ENCODE measurements around the gene DYNC1LI1. TPM values are rescaled to one million over a fixed set of nuclear protein-coding genes. Genes with fewer than 3 reads are reported as not detected.

Gene DYNC1LI1
- polyA plus RNA-seq, 2 of the 4 experiments (the other 2 are of a cell fraction): 42.0 to 66.9 TPM

DNA sequence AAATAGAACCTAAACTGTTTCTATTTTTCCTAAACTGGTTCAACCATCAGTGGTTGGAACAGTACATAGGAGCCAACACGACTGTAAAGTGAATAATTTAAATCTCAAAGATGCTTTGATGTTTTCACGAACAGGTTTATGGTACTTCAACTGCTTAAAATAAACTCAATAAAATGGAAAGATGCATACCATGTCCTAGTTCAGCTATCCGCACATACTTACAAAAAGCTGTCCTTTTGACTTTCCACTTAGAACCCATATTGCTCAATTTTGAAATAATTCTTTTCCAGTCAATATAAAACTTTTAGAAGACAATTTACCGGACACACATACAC, 68.9 kb downstream of the DYNC1LI1 start:
- ChIA-PET POLR2A (interaction anchor here (1.2 to 1.7 kb wide), 2 partner anchors 68 to 69 kb away, joined by 3 to 5 read pairs; partner anchors contain the start of gene DYNC1LI1), CTCF (interaction anchor here (0.9 to 1.6 kb wide), 4 partner anchors 8 to 324 kb away, joined by 3 to 4 read pairs (median 3); no protein-coding TSS in a partner anchor)
- peak overlapping the region; percentile 88 for H3K4me3 ChIP-seq
- 18% methylated on average over 4 of the region's 4 CpGs for WGBS (ENCODE audit: missing lambda C conversion rate)
- TF ChIP-seq EHF (CRISPR knock-in tag; IDR thresholded peaks at IDR 0.05) (no peak), FOXS1 (CRISPR knock-in tag; IDR thresholded peaks at IDR 0.05) (no peak), RCOR1 (IDR thresholded peaks at IDR 0.05; ENCODE audit: low read depth, low read length) (no peak), EP300 (IDR thresholded peaks at IDR 0.05) (no peak), ZC3H11A (IDR thresholded peaks at IDR 0.05) (no peak), EHMT2 (IDR thresholded peaks at IDR 0.05; ENCODE audit: low read depth) (no peak), CBX2 (IDR thresholded peaks at IDR 0.05; ENCODE audit: borderline replicate concordance, low read depth) (no peak), MAZ (IDR thresholded peaks at IDR 0.05; ENCODE audit: borderline replicate concordance, low read depth, low read length) (no peak), HOXB13 (CRISPR knock-in tag; IDR thresholded peaks at IDR 0.05; ENCODE audit: low read depth) (no peak), NR3C1 (IDR thresholded peaks at IDR 0.05) (no peak), RARB (CRISPR knock-in tag; IDR thresholded peaks at IDR 0.05) (no peak), FOSB (CRISPR knock-in tag; IDR thresholded peaks at IDR 0.05) (no peak), JUNB (IDR thresholded peaks at IDR 0.05) (no peak)
- H3K27ac ChIP-seq: peak overlapping the region; percentile 88 to 94
- DNase-seq (ENCODE audit: low read depth in 1 of 2, low spot score in 1 of 2): no peak
- peak in 1 of 2 experiments; percentile 6; a peak in 1 of 6 replicates for ATAC-seq
- H3K4me1 ChIP-seq: peaks cover 15% of the 10 kb centered on the region; the same call in 2 of the 3 replicates
- peak overlapping the region; percentile 97 for H3K4me2 ChIP-seq
- H3K9me3 ChIP-seq: no peaks in the 10 kb centered on the region
- no peak for FAIRE-seq

DNA sequence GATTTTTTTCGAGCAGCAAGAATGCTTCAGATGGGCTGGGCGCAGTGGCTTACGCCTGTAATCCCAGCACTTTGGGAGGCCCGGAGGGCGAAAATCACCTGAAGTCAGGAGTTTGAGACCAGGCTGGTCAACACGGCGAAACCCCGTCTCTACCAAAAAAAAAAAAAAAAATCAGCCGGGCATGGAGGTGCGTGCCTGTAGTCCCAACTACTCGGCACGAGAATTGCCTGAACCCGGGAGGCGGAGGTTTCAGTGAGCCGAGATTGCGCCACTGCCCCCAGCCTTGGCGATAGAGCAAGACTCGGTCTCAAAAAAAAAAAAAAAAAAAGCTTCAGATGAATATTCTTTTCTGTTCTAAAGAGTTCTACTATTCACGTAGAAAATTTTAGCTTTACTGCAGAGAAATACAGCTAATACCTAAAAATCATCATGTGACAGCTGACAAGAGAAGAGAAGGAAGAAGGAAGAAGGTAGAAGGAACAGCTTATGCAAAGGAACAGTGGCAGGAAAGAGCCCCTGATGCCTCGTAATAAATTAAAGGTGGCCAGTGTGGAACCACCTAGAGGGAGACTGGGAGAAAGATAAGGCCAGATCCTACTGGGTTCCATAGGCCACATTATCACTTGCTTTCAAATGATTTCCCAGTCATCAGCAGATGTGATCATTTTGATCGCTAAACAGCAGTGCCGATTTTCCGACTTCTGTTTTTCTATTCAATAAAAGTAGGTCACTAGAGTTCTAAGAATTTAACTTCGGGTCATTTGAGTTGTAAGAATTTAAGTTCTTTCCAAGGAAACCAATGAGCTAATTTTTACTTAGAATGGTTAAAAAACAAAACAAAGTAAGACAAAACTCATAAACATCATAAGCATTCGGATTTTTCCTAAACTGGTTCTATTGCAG, 69.5 kb downstream of the DYNC1LI1 start:
- Histone ChIP-seq H3K27ac (no peak overlapping the region; a peak in 1 of 6 replicates), H3K4me1 (peaks cover 15% of the 10 kb centered on the region; the same call in 2 of the 3 replicates), H3K9me3 (no peaks in the 10 kb centered on the region), H3K4me3 (peak overlapping the region; percentile 88), H3K4me2 (peak overlapping the region; percentile 97)
- POLR2A ChIA-PET: interaction anchor here (1.2 kb wide), 1 partner anchor 69 kb away, joined by 3 read pairs; the partner anchor contains the start of gene DYNC1LI1
- no peak for TF ChIP-seq HOXA7 (CRISPR knock-in tag; IDR thresholded peaks at IDR 0.05)
- TF ChIP-seq, protein P1, sequence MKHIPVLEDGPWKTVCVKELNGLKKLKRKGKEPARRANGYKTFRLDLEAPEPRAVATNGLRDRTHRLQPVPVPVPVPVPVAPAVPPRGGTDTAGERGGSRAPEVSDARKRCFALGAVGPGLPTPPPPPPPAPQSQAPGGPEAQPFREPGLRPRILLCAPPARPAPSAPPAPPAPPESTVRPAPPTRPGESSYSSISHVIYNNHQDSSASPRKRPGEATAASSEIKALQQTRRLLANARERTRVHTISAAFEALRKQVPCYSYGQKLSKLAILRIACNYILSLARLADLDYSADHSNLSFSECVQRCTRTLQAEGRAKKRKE (CRISPR knock-in tag; IDR thresholded peaks at IDR 0.05; ENCODE audit: low read depth): no peak
- TF ChIP-seq HOXB5 (CRISPR knock-in tag; IDR thresholded peaks at IDR 0.05): no peak
- no peak for TF ChIP-seq RCOR1 (IDR thresholded peaks at IDR 0.05; ENCODE audit: low read depth, low read length)
- TF ChIP-seq ZSCAN20 (CRISPR knock-in tag; IDR thresholded peaks at IDR 0.05): no peak
- no peak for TF ChIP-seq TFCP2L1 (CRISPR knock-in tag; IDR thresholded peaks at IDR 0.05)
- TF ChIP-seq, protein P2, sequence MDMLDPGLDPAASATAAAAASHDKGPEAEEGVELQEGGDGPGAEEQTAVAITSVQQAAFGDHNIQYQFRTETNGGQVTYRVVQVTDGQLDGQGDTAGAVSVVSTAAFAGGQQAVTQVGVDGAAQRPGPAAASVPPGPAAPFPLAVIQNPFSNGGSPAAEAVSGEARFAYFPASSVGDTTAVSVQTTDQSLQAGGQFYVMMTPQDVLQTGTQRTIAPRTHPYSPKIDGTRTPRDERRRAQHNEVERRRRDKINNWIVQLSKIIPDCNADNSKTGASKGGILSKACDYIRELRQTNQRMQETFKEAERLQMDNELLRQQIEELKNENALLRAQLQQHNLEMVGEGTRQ (IDR thresholded peaks at IDR 0.05): no peak
- no peak for TF ChIP-seq ZNF302 (CRISPR knock-in tag; IDR thresholded peaks at IDR 0.05)
- TF ChIP-seq FOSL2 (IDR thresholded peaks at IDR 0.05): no peak
- TF ChIP-seq FOSL2 (CRISPR knock-in tag; IDR thresholded peaks at IDR 0.05): no peak
- no peak for TF ChIP-seq NPAS2 (CRISPR knock-in tag; IDR thresholded peaks at IDR 0.05; ENCODE audit: borderline replicate concordance)
- TF ChIP-seq TP53 (CRISPR knock-in tag; IDR thresholded peaks at IDR 0.05): no peak
- TF ChIP-seq EP300 (IDR thresholded peaks at IDR 0.05): no peak
- TF ChIP-seq MAFK (IDR thresholded peaks at IDR 0.05; ENCODE audit: partially characterized antibody): no peak
- no peak for TF ChIP-seq KDM5A (IDR thresholded peaks at IDR 0.05)
- no peak for TF ChIP-seq RARB (CRISPR knock-in tag; IDR thresholded peaks at IDR 0.05)
- 88% methylated on average over 25 of the region's 25 CpGs for WGBS (ENCODE audit: missing lambda C conversion rate)
- DNase-seq (ENCODE audit: low read depth in 1 of 2, low spot score in 1 of 2): no peak
- ATAC-seq: no peak
- peak; percentile 78 for FAIRE-seq
- CTCF ChIA-PET: interaction anchor here (0.8 to 1.6 kb wide), 4 partner anchors 9 to 324 kb away, joined by 3 to 4 read pairs (median 3); no protein-coding TSS in a partner anchor
